Stimulated activated CD4-positive, alpha-beta T cell treated with anti-CD3 and anti-CD28 coated beads, Interleukin-15, amount 100 ng/mL, for 1 hour (primary cell): Measurements from ENCODE around the gene GBE1.

Experiments
- DNase-seq, 2 donors: peaks; one replicate each; pipeline ENCODE4 v3.0.0-alpha.2; 2020; ENCODE audit warnings: low read depth in 1 of 2, low spot score in 1 of 2

GBE1 gene

GRCh38 chr3:81624756-81625155 is 136.7 kb downstream of the GBE1 start:
- no peak for DNase-seq

GRCh38 chr3:81622395-81622794 is 139.1 kb downstream of the GBE1 start:
- no peak for DNase-seq

GRCh38 chr3:81621277-81621676 is 140.2 kb downstream of the GBE1 start:
- DNase-seq = no peak

- no peak for DNase-seq
These were observed 140.6 kb downstream of the GBE1 start for GRCh38 chr3:81620849-81621248.

- DNase-seq = no peak
These were observed 148.7 kb downstream of the GBE1 start for GRCh38 chr3:81612768-81613167.

GRCh38 chr3:81602781-81603180 is 158.7 kb downstream of the GBE1 start:
- DNase-seq = no peak

GRCh38 chr3:81601707-81602305 is 159.6 kb downstream of the GBE1 start:
- DNase-seq = no peak

GRCh38 chr3:81592101-81592500 is 169.3 kb downstream of the GBE1 start:
- DNase-seq = no peak

- no peak for DNase-seq
These were observed 175.5 kb downstream of the GBE1 start for GRCh38 chr3:81585937-81586336.

GRCh38 chr3:81585056-81585455 is 176.4 kb downstream of the GBE1 start:
- DNase-seq = no peak

- no peak for DNase-seq
These were observed 179.4 kb downstream of the GBE1 start for GRCh38 chr3:81581966-81582599.

GRCh38 chr3:81580355-81580754 is 181.1 kb downstream of the GBE1 start:
- DNase-seq = no peak

GRCh38 chr3:81579744-81580143 is 181.7 kb downstream of the GBE1 start:
- no peak for DNase-seq

GRCh38 chr3:81572201-81572756 is 189.2 kb downstream of the GBE1 start:
- no peak for DNase-seq

- no peak for DNase-seq
These were observed 193.1 kb downstream of the GBE1 start for GRCh38 chr3:81568378-81568777.

GRCh38 chr3:81565041-81565440 is 196.4 kb downstream of the GBE1 start:
- DNase-seq = no peak

- DNase-seq = no peak
These were observed 203.3 kb downstream of the GBE1 start for GRCh38 chr3:81558106-81558505.

- DNase-seq = no peak
These were observed 206.6 kb downstream of the GBE1 start for GRCh38 chr3:81554801-81555200.

GRCh38 chr3:81554388-81554787 is 207.1 kb downstream of the GBE1 start:
- DNase-seq = no peak

GRCh38 chr3:81550415-81550814 is 211.0 kb downstream of the GBE1 start:
- DNase-seq = no peak

GRCh38 chr3:81549831-81550230 is 211.6 kb downstream of the GBE1 start:
- no peak for DNase-seq

GRCh38 chr3:81549388-81549787 is 212.1 kb downstream of the GBE1 start:
- DNase-seq = no peak

GRCh38 chr3:81545572-81545971 is 215.9 kb downstream of the GBE1 start:
- no peak for DNase-seq
